GM19351 (cell line): ENCODE measurements around the gene CTSA.

ENCODE experiments used
- ATAC-seq: cut with Tn5 transposase; IDR thresholded peaks from one replicate; pipeline ENCODE4 v1.9.1; 2021; ENCODE audit warnings: mild to moderate bottlenecking, moderate library complexity; ENCODE audit not compliant: unreplicated experiment

Gene CTSA

DNA sequence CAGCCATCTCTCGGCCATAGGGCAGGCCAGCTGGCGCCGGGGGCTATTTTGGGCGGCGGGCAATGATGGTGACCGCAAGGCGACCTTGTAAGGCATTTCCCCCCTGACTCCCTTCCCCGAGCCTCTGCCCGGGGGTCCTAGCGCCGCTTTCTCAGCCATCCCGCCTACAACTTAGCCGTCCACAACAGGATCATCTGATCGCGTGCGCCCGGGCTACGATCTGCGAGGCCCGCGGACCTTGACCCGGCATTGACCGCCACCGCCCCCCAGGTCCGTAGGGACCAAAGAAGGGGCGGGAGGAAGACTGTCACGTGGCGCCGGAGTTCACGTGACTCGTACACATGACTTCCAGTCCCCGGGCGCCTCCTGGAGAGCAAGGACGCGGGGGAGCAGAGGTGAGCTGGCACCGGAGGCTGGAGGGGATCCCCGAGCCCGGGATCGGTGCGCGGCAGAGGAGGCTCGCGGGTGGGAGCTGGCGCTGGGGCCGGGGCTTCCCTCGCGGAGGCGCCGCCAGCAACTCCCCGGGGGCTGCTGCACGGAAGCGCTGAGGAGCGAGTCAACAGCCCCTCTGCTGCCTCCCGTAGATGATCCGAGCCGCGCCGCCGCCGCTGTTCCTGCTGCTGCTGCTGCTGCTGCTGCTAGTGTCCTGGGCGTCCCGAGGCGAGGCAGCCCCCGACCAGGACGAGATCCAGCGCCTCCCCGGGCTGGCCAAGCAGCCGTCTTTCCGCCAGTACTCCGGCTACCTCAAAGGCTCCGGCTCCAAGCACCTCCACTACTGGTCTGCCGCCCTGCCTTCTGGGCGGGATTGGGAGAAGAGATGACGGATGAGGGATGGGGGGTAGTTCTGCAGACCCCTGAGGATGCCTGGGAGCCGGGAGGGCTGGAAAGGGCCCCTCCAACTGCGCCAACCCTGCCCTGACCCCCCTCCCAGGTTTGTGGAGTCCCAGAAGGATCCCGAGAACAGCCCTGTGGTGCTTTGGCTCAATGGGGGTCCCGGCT, at the start of gene CTSA, which contains the start of gene NEURL2:
CTSA (plus strand) TSS at position 351 of the 999 bp plus-strand sequence; CDS start at position 585, 234 bp downstream.
NEURL2 (minus strand) TSS at position 224 of the 999 bp plus-strand sequence; CDS start at position 7, 217 bp downstream.
- peak; percentile 82 for ATAC-seq

DNA sequence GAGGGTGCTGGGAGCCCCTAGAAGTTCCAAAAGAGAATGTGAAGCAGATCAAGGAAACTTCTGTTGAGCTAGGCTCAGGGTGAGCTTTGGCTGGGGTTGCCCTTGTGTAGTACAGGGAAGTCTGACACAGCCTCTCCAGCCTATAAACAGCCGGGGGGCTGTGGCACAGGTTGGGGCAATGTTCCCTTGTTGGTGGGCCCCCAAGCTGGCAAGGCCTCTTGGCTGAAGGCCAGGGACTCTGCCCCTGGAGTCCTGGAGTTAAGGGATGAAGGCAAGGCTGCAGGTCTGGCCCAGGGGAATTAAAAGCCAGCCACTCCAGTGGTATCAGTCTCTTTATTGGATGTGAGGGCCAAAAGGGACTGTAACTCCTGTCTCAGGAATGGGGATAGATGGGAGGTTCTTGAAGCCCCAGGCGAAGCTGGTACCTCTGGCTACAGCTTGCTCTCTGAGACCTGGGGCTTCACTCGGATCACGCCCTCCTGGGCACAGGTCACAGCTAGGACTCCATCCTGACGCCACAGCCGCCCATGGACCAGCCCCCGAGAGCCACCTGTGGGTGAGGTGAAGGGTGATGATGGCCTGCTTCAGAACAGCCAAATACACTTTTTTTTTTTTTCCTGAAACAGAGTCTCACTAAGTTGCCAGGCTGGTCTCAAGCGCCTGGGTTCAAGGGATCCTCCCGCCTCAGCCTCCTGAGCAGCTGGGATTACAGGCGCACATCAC, 49.6 kb upstream of the CTSA start:
- ATAC-seq: no peak

DNA sequence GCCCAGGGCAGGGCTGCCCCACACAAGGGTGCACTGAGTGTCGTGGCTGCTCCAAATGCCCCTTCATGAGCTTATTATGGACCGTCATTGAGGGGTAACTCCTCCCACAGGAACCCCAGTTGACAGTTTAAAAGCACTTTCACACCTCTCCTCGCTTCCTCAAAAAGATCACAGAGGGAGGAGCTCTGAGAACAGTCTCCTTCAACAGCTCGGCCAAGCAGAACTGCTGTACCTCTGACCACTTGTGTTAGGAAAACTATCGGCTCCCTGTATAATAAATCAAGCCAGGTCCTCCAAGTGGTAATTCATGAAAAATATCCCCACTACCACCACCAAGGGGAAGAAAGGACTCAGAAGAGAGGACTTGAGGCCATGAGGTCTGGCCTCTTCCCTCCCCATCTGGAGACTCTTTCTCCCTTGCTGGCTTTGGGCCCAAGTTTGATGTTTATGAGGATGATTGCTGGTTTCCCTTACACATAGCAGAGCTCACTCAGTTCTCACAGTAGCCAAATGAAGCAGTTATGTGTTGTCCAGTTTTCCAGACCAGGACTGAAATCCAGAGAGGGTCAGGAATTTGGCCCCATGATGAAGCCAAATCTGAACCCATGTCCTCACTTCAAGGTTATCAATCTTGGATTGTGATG, 48.8 kb upstream of the CTSA start:
- peak; percentile 84 for ATAC-seq

DNA sequence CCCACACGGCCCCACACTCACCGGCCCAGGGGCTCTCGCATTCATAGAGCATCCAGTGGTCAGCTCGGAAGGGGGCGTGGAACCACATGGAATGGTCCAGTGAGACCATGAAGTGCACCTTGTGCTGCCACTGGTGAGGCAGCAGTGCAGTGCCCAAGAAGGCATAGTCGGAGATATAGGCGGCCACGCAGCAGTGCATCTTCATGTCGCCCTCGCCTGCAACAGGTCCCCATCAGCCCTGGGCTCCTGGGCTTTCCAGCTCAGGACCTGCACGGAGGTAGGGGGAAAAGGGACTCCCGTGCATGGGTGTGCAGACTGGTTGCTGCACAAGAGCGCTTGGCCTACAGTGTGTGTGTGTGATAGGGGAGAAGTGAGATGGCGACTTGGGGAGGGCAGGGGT, 47.6 kb upstream of the CTSA start:
- ATAC-seq: no peak

DNA sequence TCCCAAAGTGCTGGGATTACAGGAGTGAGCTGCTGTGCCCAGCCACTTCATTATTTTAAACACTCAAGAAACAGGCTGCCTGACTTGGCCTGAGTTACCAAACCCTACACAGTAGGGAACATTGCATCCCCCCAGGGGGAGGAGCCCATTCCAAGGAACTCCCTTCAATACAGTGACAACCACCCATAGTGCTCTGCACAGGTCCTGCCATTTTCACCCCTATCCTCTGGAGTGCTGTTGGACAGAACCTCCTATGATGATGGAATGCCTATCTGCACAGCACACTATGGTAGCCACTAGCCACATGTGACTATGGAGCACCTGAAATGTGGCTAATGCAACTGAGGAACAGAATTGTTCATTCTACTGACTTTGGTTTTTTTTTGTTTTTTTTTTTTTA, 45.7 kb upstream of the CTSA start:
- no peak for ATAC-seq

DNA sequence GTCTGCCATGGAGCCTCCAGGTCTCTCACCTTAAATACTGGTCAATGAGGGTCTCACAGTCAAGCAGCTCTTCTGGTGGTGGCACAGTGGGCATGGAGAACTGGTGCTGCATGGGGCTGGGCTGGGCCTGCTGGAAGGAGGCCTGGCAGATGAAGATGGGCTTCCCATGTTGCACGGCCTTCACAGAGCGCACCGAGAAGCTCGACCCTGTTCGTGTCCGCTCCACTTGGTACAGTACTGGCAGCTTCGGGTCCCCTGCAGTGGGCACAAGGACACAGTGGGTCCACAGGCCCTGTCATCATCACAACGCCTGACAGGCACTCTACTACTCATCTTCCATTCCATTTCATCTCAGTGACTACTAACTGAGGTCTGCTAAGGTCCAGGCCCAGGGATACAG, 42.7 kb upstream of the CTSA start:
- ATAC-seq: no peak

DNA sequence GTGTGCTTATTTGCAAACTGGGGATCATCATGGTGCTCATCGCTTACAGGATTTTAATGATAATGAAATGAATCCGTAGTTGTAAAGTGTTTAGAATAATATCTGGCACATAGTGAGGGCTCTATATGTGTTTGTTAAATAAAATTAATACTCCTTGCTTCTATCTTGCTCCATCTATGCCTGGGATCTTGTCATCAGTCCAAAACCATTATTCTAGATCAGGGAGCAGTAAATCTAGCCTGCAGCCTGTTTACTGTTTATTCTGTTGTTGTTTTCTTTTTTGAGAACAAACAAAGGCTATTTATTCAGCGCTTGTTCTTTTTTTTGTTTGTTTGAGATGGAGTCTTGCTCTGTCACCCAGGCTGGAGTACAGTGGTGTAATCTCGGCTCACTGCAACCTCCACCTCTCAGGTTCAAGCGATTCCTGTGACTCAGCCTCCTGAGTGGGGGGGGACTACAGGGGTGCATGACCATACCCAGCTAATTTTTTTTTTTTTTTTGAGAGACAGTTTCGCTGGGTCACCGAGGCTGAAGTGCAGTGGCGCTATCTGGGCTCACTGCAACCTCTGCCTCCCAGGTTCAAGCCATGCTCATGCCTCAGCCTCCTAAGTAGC, 42.1 kb upstream of the CTSA start:
- ATAC-seq: no peak

DNA sequence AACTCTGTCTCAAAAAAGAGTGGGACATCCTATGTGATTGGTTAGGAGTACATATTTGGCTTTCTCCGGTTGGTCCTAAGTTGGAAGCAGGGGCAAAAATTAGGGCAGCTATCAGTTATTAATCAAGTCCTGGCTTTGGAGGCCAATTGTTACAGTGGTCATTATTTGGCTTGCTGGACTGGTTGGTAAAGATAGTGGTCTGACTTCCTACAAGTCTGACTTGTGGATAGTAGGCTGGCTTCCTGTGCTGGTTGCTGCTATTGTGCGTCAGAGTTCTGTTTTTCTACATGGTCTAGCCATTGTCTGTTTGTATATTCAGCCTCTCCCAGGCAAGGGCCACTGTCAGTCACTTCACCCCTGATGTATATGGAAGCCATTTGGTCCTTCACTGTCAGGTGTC, 40.9 kb upstream of the CTSA start:
- ATAC-seq: no peak

DNA sequence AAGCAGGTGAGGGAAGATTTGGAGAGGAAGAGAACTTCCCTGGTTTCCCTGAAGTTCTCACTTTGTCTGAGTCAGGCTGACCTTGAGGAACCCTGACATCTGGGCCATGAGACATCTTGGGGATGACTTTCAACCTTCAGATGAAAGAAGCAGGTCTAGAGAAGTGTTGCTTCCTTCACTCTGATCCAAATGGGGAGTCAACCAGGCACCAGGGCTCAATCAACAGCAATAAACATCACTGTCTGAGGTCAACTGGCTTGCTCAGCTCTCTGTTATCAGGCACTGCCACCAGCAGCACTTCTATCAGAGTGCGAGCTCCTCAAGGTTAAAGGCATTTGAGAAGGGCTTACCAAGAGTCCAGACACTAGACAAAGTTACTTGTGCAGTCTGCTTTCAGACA, 40.2 kb upstream of the CTSA start:
- no peak for ATAC-seq

DNA sequence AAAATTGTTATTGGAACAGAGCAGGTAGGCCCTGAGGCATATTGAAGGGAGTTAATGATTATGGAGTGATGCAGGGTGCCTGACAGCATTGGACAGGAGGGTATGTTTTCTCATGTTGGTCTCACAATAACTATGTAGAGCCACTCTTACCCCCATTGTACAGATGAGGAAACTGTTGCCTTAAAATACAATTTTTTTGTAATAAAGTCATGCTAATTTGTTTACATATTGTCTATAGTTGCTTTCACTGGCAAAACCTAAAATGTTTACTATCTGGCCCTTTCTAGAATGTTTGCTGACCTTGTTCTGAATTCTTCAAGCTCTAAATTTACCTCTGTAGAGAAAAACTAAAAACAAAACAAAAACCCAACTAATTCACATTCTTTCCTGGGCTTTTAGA, 39.6 kb upstream of the CTSA start:
- no peak for ATAC-seq

DNA sequence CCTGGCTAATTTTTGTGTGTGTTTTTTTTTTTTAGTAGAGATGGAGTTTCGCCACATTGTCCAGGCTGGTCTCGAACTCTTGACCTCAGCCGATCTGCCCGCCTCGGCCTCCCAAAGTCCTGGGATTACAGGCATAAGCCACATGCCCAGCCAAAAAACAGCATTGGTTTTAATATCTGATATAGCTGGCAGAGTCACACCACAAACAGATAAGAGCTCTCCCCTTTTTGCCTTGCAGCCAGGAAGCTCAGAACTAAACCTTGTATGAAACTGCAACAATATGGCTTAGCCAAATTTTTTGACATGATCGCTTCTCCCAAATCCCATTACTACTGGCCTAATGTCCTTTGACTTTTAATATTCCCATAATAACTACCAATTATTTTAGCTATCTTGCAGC, 38.8 kb upstream of the CTSA start:
- no peak for ATAC-seq

DNA sequence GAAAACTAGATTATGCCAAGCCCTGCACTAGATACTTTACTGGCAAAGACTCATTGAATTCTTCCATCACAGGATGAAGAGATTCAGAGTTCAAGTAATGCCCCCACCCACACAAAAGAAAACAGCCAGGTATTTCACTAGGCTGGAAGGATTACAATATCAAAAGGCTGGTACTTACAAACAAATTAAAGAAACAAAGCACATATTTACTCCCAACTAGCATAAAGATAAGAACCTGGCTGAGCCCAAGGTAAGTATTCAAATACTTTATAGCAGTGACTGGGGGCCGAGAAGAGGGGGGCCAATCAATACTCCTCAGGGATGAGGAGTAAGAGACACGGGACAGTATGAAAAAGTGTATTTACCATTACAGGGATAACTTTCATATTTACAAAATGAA, 37.7 kb upstream of the CTSA start:
- ATAC-seq: no peak

DNA sequence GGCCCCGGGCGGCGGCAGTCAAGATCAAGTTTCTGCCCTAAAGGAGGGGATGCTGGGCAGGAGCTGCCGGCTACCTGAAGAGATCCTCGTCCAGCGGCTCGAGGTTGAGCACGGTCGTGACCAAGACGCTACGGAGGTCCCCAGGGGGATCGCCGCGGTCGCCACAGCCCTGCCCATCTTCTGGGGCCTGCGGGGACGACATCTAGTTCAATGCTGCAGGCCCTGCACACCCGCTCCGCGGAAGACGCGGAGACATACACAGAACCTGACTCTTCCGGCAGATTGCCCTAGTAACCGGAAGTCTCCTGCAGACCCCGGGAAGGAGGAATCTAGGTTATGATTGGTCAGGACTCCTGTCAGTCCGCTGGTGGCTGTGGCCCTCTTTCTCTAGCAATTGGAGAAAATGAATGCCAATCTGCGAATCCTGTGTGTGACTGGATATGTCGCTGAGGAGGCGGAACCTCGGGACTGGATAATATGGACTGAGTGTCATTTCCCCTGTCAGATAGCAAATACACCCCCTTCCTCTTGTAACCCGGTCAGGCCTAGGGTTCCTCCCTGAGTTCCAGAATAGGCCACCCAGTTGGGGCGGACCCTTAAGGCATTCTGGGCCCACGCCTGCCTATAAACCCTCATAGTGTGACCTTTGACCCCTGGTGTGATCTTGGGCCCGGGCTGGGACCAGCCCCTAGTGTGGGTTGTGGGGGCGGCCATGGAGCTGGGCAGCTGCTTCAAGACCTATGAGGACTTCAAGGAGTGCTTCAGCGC, 33.8 kb upstream of the CTSA start, which contains the start of the genes ACOT8 and ZSWIM3:
ACOT8 (minus strand) TSS at position 279 of the 768 bp plus-strand sequence; CDS start at position 202, 77 bp downstream.
ZSWIM3 (plus strand) TSS at position 501 of the 768 bp plus-strand sequence; CDS start at position 713, 212 bp downstream.
- peak; percentile 95 for ATAC-seq

DNA sequence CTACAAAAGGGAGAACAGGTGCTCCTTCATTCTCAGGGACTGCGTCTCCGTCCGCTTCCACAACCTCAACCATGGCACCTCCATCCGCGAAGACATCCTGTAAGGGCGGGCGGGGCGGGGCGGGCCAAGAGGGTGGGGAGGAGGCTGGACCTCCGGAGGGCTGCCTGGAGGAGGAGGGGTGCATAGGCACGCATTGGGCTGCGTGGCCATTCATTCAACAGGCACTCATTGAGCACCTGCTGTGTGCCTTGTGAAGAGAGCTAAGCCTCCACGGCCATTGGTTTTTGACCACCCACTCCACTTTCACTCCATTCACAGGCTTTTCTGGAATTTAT, 33.3 kb upstream of the CTSA start:
- peak; percentile 34 for ATAC-seq

DNA sequence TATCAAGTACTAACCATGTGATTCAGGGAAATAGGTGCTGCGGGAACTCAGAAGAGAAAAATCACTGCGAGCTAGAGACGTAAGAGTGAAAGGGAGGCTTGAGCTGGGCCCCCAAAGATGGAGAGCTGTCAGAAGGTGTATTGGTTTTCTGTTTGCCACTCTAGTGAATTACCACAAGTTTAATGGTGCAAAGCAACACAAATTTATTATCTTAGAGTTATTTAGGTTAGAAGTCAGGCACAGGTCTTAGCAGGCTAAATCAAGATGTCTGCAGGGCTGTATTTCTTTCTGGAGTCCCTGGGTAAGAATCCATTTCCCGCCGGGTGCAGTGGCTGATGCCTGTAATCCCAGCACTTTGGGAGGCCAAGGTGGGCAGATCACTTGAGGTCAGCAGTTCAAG, 31.2 kb upstream of the CTSA start:
- ATAC-seq: no peak

DNA sequence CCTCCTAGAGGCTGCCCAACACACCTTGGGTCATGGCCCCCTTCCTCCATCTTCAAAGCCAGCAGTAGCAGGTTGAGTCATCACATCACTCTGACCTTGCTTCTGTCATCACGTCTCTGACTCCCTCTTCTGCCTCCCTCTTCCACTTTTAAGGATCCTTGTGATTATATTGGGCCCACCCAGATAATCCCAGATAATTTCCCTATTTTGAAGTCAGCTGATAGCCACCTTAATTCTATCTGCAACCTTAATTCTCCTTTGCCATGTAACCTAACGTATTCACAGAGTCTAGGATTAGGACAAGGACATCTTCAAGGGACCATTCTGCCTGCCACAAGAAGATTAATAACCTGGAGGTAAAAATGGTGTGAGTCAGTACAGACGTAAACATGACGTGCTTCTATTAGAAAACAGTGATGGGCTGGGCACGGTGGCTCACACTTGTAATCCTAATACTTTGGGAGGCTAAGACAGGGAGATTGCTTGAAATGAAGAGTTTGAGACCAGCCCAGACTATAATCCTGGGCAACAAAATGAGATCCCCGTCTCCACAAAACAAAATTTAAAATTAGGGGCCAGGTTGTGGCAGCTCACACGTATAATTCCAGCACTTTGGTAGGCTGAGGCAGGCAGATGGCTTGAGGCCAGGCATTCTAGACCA, 30.4 kb upstream of the CTSA start:
- no peak for ATAC-seq

DNA sequence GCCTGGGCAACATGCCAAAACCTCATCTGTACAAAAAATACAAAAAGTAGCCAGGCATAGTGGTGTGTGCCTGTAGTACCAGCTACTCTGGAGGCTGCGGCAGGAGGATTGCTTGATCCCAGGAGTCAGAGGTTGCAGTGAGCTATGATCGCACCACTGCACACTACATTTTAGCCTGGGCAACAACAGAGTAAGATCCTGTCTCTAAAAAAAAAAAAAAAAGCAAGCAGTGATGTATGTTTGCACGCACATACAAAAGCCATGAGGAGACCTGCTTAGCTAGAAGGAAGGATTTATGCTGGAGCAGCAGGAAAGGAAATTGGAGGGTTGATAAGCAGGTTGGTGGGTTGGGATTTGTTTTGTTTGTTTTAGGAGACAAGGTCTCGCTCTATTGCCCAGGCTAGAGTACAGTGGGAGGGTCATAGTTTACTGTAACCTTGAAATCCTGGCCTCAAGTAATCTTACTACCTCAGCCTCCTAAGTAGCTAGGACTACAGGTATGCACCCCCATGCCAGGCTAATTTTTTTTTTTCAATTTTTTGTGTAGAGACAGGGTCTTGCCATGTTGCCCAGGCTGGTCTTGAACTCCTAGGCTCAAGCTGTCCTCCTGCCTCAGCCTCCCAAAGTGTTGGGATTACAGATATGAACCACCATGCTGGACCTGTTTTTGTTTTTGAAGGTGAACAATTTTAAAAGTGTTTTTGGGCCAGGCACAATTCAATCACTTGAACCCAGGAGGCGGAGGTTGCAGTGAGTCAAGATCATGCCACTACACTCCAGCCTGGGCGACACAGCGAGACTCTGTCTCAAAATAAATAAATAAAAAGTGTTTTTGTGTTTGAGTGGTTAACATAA, 29.7 kb upstream of the CTSA start:
- no peak for ATAC-seq
